Thyroid gland (tissue), 4 donors: ENCODE data around the gene MAP3K8.

Experiments used
- CTCF ChIP-seq, 6 experiments: fragments of 200-600 bp in 3 of 6; fragments of 450-650 bp in 3 of 6; sonication (generic) in 3 of 6; IDR thresholded peaks; one replicate each; pipeline ENCODE4 v1.5.1; 2016 to 2019; ENCODE audit warnings: antibody characterized with exemption in 6 of 6, mild to moderate bottlenecking in 2 of 6, inconsistent platforms in 1 of 6, moderate library complexity in 1 of 6
- POLR2A ChIP-seq, 2 donors: fragments of 450-650 bp; IDR thresholded peaks; one replicate each; pipeline ENCODE4 v1.6.1; 2017; ENCODE audit warnings: antibody characterized with exemption in 2 of 2, mild to moderate bottlenecking in 2 of 2, moderate library complexity in 1 of 2

- no peak for TF ChIP-seq CTCF (IDR thresholded peaks at IDR 0.05)
- TF ChIP-seq POLR2A (IDR thresholded peaks at IDR 0.05) = no peak
These were observed 9.1 kb downstream of the MAP3K8 start for GRCh38 chr10:30443049-30443448.
